Measurements from ENCODE around the gene MINK1. TPM values are rescaled to one million over a fixed set of nuclear protein-coding genes. Genes with fewer than 3 reads are reported as not detected.

Gene MINK1
- total RNA-seq, 2 donors from 2014 or later = 44.0 to 45.0 TPM

DNA sequence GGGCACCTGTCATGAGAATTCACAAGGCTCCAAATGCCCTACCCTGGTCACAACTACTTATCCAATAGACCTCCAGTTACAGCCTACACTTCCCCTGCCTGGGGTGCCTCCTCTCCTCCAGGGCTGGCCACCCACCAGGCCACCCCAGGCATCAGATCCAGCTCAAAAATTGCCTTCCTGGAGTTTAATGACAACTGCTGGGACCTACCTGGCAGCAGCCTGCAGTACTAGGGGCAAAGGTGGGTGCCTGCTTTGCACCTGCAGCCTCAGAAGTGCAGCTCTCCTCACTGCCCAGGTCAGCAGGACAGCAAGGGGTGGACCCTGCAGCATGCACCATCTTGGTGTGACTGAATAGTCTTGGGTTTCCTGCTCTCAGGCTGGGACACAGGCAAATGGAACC is 102.5 kb downstream of the MINK1 start:
- H3K4me1 ChIP-seq (ENCODE audit: control insufficient read depth in 1 of 2, low read depth in 2 of 2) = peaks cover 9 to 22% of the 10 kb centered on the region in 2 donors
- no peaks in the 10 kb centered on the region for H3K27me3 ChIP-seq (replicated peaks; ENCODE audit: insufficient read depth)

DNA sequence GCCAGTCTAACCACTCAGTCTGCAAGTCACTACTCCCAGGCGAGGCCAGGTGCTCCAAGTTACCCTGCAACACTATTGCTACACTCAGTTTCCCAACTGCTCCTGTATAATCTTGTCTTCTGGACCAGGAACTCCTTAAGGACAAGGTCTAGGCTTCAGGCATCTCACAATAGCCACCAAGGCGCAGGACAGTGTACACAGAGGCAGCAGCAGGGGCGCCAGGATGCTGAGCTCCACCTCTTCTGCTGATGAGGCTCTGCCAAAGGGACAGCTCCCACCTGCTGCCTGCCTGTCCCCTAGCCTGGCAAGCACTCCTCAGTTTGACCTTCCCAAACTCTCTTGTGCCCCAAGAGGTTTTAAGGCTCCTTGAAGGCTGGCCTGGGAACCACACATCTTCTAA is 103.3 kb downstream of the MINK1 start:
- Histone ChIP-seq H3K4me1 (ENCODE audit: control insufficient read depth in 1 of 2, low read depth in 2 of 2) (peaks cover 17 to 30% of the 10 kb centered on the region in 2 donors), H3K36me3 (peaks cover 19% of the 10 kb centered on the region), H3K9me3 (no peaks in the 10 kb centered on the region), H3K27me3 (replicated peaks; ENCODE audit: insufficient read depth) (no peaks in the 10 kb centered on the region), H3K4me3 (no peak overlapping the region), H3K27ac (no peak overlapping the region)
- no peak for ATAC-seq (ENCODE audit: insufficient number of reproducible peaks, low FRiP score, low read depth)
- DNase-seq (ENCODE audit: low spot score) = no peak
- TF ChIP-seq, protein P1, sequence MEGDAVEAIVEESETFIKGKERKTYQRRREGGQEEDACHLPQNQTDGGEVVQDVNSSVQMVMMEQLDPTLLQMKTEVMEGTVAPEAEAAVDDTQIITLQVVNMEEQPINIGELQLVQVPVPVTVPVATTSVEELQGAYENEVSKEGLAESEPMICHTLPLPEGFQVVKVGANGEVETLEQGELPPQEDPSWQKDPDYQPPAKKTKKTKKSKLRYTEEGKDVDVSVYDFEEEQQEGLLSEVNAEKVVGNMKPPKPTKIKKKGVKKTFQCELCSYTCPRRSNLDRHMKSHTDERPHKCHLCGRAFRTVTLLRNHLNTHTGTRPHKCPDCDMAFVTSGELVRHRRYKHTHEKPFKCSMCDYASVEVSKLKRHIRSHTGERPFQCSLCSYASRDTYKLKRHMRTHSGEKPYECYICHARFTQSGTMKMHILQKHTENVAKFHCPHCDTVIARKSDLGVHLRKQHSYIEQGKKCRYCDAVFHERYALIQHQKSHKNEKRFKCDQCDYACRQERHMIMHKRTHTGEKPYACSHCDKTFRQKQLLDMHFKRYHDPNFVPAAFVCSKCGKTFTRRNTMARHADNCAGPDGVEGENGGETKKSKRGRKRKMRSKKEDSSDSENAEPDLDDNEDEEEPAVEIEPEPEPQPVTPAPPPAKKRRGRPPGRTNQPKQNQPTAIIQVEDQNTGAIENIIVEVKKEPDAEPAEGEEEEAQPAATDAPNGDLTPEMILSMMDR (IDR thresholded peaks at IDR 0.05) = no peak

More for the DNA sequence above, 102.5 kb downstream of the MINK1 start:
- ATAC-seq (ENCODE audit: insufficient number of reproducible peaks, low FRiP score, low read depth) (no peak), DNase-seq (ENCODE audit: low spot score) (no peak)
- no peaks in the 10 kb centered on the region for H3K9me3 ChIP-seq
- TF ChIP-seq, protein P1 (IDR thresholded peaks at IDR 0.05) = no peak
- peaks cover 19% of the 10 kb centered on the region for H3K36me3 ChIP-seq
- H3K4me3 ChIP-seq = no peak overlapping the region
- H3K27ac ChIP-seq = no peak overlapping the region

DNA sequence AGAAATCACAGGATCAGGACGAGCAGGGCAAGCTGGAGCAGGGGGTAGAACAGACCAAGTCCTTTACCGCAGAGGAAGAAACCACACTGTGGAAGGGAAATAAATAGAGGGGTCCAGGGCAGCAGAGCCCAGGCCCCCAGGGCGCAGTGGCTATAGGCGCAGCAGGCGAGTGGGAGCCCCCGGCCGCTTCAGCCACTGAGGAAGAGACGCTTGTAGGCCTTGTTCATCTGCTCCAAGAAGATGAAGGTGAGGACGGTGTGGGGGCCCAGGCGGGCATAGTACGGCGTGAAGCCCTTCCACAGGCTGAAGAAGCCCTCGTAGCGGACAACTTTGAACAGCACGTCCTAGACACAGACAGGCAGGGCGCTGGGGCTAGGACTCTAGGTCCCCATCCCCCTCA is 104.4 kb downstream of the MINK1 start:
- H3K9me3 ChIP-seq = no peaks in the 10 kb centered on the region
- no peak for DNase-seq (ENCODE audit: low spot score)
- H3K27ac ChIP-seq = no peak overlapping the region
- no peaks in the 10 kb centered on the region for H3K27me3 ChIP-seq (replicated peaks; ENCODE audit: insufficient read depth)
- TF ChIP-seq, protein P1 (IDR thresholded peaks at IDR 0.05) = no peak
- no peak for ATAC-seq (ENCODE audit: insufficient number of reproducible peaks, low FRiP score, low read depth)
- peaks cover 20 to 41% of the 10 kb centered on the region in 2 donors for H3K4me1 ChIP-seq (ENCODE audit: control insufficient read depth in 1 of 2, low read depth in 2 of 2)
- no peak overlapping the region for H3K4me3 ChIP-seq
- peaks cover 21% of the 10 kb centered on the region for H3K36me3 ChIP-seq

DNA sequence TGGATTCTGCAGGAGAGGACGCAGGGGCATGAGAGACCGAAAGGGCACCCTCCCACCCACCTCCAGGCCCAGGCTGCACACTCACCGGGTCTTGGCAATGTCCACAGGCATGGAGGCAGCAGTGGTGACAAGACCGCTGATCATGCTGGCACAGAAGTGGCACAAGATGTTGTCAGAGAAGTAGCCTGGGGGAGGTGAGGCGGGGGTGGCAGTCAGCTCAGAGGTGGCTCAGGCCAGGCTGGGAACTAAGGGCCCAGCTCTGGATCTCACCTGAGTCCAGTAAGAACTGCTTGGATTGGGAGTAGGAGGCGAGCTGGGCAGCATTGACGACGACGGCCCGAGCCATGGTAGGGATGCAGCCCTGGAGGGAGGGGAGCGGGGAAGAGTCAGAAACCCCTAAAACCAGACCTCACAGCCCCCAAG is 104.9 kb downstream of the MINK1 start:
- H3K27ac ChIP-seq = no peak overlapping the region

DNA sequence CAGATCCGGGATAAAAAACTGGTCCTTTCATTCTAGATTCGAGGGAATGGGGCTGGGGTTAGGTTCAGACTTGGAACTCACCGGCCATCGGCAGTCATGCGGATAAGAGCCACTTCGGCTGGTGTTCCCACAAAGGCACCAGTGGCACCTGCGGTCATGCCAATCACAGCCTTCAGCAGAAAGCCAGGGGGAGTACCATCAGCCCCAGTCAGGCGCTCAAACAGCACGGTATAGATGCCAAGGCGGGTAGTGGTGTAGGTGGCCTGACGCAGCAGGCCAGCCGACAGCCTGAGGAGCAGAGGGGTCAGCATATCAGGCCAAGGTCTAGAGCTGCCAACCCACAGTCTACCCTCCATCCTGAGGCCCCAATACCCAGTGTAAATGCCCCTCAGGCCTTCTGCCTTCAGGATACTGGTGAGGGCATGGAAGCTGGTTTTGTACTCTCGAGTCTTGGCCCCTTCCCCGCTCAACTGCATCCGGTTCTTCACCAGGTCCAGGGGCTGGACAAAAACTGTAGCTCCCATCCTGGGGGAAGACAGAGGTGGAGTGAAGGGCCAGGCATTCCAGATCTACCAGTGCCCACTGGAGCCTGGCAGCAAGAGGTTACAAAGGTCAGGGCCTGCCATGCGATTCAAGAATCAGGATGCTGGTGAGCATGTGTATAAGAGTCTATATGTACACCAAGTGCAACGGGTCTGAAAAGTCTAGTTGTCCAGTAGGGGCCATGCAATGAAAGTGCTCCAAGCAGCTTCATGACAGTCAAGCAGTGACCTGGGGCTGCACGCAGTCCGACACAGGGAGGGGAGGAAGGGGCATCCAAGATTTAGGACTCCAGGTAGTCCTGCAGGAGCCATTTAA is 105.8 kb downstream of the MINK1 start:
- no peak for ATAC-seq (ENCODE audit: insufficient number of reproducible peaks, low FRiP score, low read depth)
- TF ChIP-seq, protein P1 (IDR thresholded peaks at IDR 0.05) = no peak
- Histone ChIP-seq H3K9me3 (no peaks in the 10 kb centered on the region), H3K27me3 (replicated peaks; ENCODE audit: insufficient read depth) (no peaks in the 10 kb centered on the region), H3K4me1 (ENCODE audit: control insufficient read depth in 1 of 2, low read depth in 2 of 2) (peaks cover 20 to 54% of the 10 kb centered on the region in 2 donors), H3K36me3 (peaks cover 22% of the 10 kb centered on the region), H3K27ac (peak overlapping the region; percentile 76 to 95), H3K4me3 (peak overlapping the region; percentile 92)
- no peak for DNase-seq (ENCODE audit: low spot score)

More for the DNA sequence above, 104.9 kb downstream of the MINK1 start:
- TF ChIP-seq, protein P1 (IDR thresholded peaks at IDR 0.05) = no peak
- Histone ChIP-seq H3K4me1 (ENCODE audit: control insufficient read depth in 1 of 2, low read depth in 2 of 2) (peaks cover 20 to 47% of the 10 kb centered on the region in 2 donors), H3K9me3 (no peaks in the 10 kb centered on the region), H3K36me3 (peaks cover 22% of the 10 kb centered on the region), H3K4me3 (no peak overlapping the region), H3K27me3 (replicated peaks; ENCODE audit: insufficient read depth) (no peaks in the 10 kb centered on the region)
- DNase-seq (ENCODE audit: low spot score) (no peak), ATAC-seq (ENCODE audit: insufficient number of reproducible peaks, low FRiP score, low read depth) (no peak)

Data from thoracic aorta (tissue), 2 donors.